Measurements from ENCODE around the gene EPS8L2. TPM values are rescaled to one million over a fixed set of nuclear protein-coding genes. Genes with fewer than 3 reads are reported as not detected.

The EPS8L2 gene
- total RNA-seq, 2 donors from 2014 or later: 92.1 to 114 TPM

DNA sequence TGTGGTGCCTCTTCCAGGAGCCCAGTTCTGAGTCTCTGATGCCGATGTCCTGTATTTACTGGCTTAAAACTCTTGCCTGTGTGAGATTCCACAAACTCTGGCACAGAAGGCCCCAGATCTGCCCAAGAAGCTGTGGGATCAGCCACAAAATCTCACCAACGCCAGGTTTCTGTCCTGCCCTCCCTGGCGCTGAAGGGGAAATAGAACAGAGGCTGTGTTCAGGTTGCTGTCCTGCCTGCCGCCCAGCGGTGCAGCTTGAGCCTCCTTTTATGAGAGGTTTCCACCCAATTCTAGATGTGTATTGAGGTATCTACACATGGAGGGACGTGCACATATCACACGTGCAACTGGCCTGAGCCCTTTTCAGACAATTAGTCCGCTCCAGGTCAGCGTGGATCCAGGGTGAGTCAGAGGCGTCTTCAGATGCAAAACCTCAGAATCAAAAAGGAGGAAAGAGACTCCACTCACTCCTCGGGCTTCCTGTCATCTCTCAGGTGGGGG lies 8.2 kb upstream of the EPS8L2 start:
- Histone ChIP-seq H3K9me3 (no peaks in the 10 kb centered on the region), H3K36me3 (no peaks in the 10 kb centered on the region), H3K27ac (peak overlapping the region; percentile 18 to 99), H3K27me3 (replicated peaks; ENCODE audit: insufficient read depth) (no peaks in the 10 kb centered on the region), H3K4me1 (replicated peaks) (peaks cover 28% of the 10 kb centered on the region), H3K4me3 (no peak overlapping the region)
- WGBS: 77% methylated on average over 11 of the region's 11 CpGs
- intact Hi-C loops (cut with DNase I): no loop called here
- DNase-seq (ENCODE audit: low spot score): no peak
- TF ChIP-seq POLR2A (IDR thresholded peaks at IDR 0.05) (no peak), POLR2AphosphoS5 (IDR thresholded peaks at IDR 0.05) (no peak)
- TF ChIP-seq, protein P1, sequence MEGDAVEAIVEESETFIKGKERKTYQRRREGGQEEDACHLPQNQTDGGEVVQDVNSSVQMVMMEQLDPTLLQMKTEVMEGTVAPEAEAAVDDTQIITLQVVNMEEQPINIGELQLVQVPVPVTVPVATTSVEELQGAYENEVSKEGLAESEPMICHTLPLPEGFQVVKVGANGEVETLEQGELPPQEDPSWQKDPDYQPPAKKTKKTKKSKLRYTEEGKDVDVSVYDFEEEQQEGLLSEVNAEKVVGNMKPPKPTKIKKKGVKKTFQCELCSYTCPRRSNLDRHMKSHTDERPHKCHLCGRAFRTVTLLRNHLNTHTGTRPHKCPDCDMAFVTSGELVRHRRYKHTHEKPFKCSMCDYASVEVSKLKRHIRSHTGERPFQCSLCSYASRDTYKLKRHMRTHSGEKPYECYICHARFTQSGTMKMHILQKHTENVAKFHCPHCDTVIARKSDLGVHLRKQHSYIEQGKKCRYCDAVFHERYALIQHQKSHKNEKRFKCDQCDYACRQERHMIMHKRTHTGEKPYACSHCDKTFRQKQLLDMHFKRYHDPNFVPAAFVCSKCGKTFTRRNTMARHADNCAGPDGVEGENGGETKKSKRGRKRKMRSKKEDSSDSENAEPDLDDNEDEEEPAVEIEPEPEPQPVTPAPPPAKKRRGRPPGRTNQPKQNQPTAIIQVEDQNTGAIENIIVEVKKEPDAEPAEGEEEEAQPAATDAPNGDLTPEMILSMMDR (IDR thresholded peaks at IDR 0.05): no peak

DNA sequence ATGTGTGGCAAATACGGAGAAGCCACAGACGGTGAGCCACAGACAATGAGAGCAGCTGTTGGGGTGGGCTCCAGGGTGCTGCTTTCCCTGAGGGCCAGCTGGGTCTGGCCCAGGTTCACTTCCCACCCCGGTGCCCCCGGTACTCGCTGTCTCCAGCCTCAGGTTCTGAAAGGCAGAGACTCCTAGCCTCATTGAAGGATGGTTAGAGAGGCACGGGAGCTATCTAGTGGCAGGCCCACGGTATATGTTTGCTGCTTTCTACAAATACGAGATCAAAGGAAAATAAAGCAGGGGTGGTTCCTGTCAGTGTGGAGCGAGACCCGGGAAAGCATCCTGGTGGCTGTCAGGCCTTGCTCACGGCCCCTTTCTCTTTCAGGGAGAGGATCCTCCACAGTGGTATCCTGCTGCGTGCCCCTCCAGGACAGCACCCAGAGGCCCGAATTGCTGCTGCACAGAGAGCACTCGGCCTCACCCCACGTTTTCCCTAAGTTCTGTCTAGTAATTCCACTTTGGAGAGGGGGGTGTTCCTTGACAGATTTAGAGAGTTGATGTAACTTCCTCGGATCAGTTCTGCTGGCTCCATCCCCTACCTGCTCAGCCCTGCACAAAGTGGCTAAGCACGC lies 7.4 kb upstream of the EPS8L2 start:
- H3K4me1 ChIP-seq (replicated peaks): peaks cover 21% of the 10 kb centered on the region
- 68% methylated on average over 17 of the region's 17 CpGs for WGBS
- no peaks in the 10 kb centered on the region for H3K9me3 ChIP-seq
- no peak for DNase-seq (ENCODE audit: low spot score)
- intact Hi-C loops (cut with DNase I): no loop called here
- H3K27me3 ChIP-seq (replicated peaks; ENCODE audit: insufficient read depth): no peaks in the 10 kb centered on the region
- H3K4me3 ChIP-seq: no peak overlapping the region
- TF ChIP-seq, protein P1 (IDR thresholded peaks at IDR 0.05): no peak
- TF ChIP-seq POLR2A (IDR thresholded peaks at IDR 0.05) (no peak), POLR2AphosphoS5 (IDR thresholded peaks at IDR 0.05) (no peak)
- no peaks in the 10 kb centered on the region for H3K36me3 ChIP-seq
- H3K27ac ChIP-seq: peak overlapping the region in 1 of 2 donors; percentile 18

GRCh38 chr11:699116-699508 lies 6.9 kb upstream of the EPS8L2 start:
- no peak overlapping the region for H3K4me3 ChIP-seq
- TF ChIP-seq POLR2AphosphoS5 (IDR thresholded peaks at IDR 0.05) (no peak), POLR2A (IDR thresholded peaks at IDR 0.05) (no peak)
- TF ChIP-seq, protein P1 (IDR thresholded peaks at IDR 0.05): no peak
- DNase-seq (ENCODE audit: low spot score): no peak
- H3K27me3 ChIP-seq (replicated peaks; ENCODE audit: insufficient read depth): no peaks in the 10 kb centered on the region
- no peak overlapping the region for H3K27ac ChIP-seq
- 88% methylated on average over 7 of the region's 7 CpGs for WGBS
- intact Hi-C loops (cut with DNase I): no loop called here
- H3K4me1 ChIP-seq (replicated peaks): peaks cover 17% of the 10 kb centered on the region
- no peaks in the 10 kb centered on the region for H3K9me3 ChIP-seq
- no peaks in the 10 kb centered on the region for H3K36me3 ChIP-seq

DNA sequence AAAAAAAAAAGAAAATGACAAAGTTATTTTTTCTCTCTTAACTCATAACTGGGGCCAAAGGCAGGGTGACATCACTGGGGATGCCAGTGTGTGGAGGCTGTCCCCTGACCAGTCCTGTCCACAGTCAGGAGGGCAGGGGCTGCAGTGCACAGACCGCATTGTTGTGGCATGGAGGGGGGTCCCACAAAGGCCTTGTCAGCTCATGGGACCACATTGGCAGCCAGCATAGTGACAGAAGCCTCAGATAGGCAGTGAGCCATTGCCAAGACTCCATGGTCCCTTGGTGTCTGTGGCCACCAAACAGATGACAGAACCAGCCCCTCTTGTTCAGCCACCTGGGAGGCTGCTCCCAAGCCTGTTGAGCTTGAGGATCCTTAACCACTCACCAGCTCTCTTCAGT lies 6.3 kb upstream of the EPS8L2 start:
- Histone ChIP-seq H3K27ac (no peak overlapping the region), H3K27me3 (replicated peaks; ENCODE audit: insufficient read depth) (no peaks in the 10 kb centered on the region), H3K36me3 (no peaks in the 10 kb centered on the region), H3K4me1 (replicated peaks) (peaks cover 17% of the 10 kb centered on the region), H3K4me3 (no peak overlapping the region), H3K9me3 (no peaks in the 10 kb centered on the region)
- WGBS: 100% methylated on average over 1 of the region's 1 CpG
- intact Hi-C loops (cut with DNase I): no loop called here
- DNase-seq (ENCODE audit: low spot score): no peak
- TF ChIP-seq, protein P1 (IDR thresholded peaks at IDR 0.05): no peak
- TF ChIP-seq POLR2AphosphoS5 (IDR thresholded peaks at IDR 0.05) (no peak), POLR2A (IDR thresholded peaks at IDR 0.05) (no peak)

All from prostate gland (tissue), 2 donors.